KMS-11 (cell line): ENCODE measurements around the gene PAM.

Experiments used
- H2AFZ ChIP-seq: fragments of 200-600 bp; sonication (generic); 2 replicates; pipeline ENCODE4 v1.6.1; 2016; ENCODE audit warnings: antibody characterized with exemption, mixed run types, low read depth
- H3K27ac ChIP-seq: fragments of 200-600 bp; sonication (generic); 2 replicates; pipeline ENCODE4 v1.6.1; 2016; ENCODE audit warnings: mild to moderate bottlenecking, mixed run types
- H3K27me3 ChIP-seq: fragments of 200-600 bp; sonication (generic); 2 replicates; pipeline ENCODE4 v1.6.1; 2017; ENCODE audit warnings: mild to moderate bottlenecking, low read depth, mixed run types, moderate library complexity; ENCODE audit not compliant: insufficient read depth
- H3K36me3 ChIP-seq: fragments of 200-600 bp; sonication (generic); 2 replicates; pipeline ENCODE4 v1.6.1; 2017; ENCODE audit warnings: mild to moderate bottlenecking, mixed run types; ENCODE audit not compliant: insufficient read depth
- H3K4me1 ChIP-seq: fragments of 200-600 bp; sonication (generic); 2 replicates; pipeline ENCODE4 v1.6.1; 2016; ENCODE audit warnings: mild to moderate bottlenecking, low read depth, mixed run types; ENCODE audit not compliant: poor library complexity, severe bottlenecking
- H3K4me2 ChIP-seq: fragments of 200-600 bp; sonication (generic); 2 replicates; pipeline ENCODE4 v1.7.0; 2016; ENCODE audit warnings: mild to moderate bottlenecking, mixed run types
- H3K4me3 ChIP-seq: fragments of 200-600 bp; sonication (generic); IDR thresholded peaks from 2 replicates; pipeline ENCODE4 v1.6.1; 2017; ENCODE audit warnings: low read depth, low read length, mixed read lengths; ENCODE audit not compliant: insufficient read depth
- H3K79me2 ChIP-seq: fragments of 200-600 bp; sonication (generic); 2 replicates; pipeline ENCODE4 v1.6.1; 2016; ENCODE audit warnings: low read depth, mixed run types; ENCODE audit not compliant: insufficient read depth
- H3K9ac ChIP-seq: fragments of 200-600 bp; sonication (generic); 2 replicates; pipeline ENCODE4 v1.6.1; 2016; ENCODE audit warnings: mild to moderate bottlenecking, mixed run types
- H4K20me1 ChIP-seq: fragments of 200-600 bp; sonication (generic); 2 replicates; pipeline ENCODE4 v1.6.1; 2016; ENCODE audit warnings: mild to moderate bottlenecking, mixed run types; ENCODE audit not compliant: insufficient read depth
- TF ChIP-seq, protein P1 (sequence below): fragments of 200-600 bp; sonication (generic); conservative IDR thresholded peaks from 2 replicates; pipeline ENCODE4 v1.6.1; 2017; ENCODE audit warnings: low read depth, mild to moderate bottlenecking, antibody characterized with exemption, low read length, moderate library complexity, mixed read lengths

PAM gene

DNA sequence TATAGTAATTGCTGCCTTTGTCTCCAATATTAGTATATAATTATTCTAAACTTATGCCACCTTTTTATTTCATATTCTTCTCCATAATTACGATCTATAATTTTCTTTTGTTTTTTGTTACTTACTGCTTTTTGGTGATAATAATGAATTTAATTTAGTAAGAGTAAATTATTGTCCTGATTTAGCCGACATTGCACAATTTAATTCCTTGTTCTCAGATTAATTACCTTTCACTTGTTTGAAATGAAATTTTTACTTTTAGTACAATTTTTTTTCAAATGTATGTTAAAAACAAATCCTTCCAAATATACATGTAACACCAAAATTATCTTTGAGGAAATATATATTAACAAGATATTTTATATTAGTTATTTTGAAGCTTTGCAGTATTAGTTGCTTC is 201.5 kb downstream of the PAM start:
- Histone ChIP-seq H3K79me2 (no peaks in the 10 kb centered on the region), H2AFZ (no peak overlapping the region), H3K27me3 (no peaks in the 10 kb centered on the region), H3K4me2 (no peak overlapping the region), H4K20me1 (no peaks in the 10 kb centered on the region), H3K27ac (no peak overlapping the region), H3K4me1 (no peaks in the 10 kb centered on the region), H3K4me3 (no peak overlapping the region), H3K36me3 (no peaks in the 10 kb centered on the region; the same call in 1 of the 2 replicates), H3K9ac (no peak overlapping the region)
- TF ChIP-seq, protein P1, sequence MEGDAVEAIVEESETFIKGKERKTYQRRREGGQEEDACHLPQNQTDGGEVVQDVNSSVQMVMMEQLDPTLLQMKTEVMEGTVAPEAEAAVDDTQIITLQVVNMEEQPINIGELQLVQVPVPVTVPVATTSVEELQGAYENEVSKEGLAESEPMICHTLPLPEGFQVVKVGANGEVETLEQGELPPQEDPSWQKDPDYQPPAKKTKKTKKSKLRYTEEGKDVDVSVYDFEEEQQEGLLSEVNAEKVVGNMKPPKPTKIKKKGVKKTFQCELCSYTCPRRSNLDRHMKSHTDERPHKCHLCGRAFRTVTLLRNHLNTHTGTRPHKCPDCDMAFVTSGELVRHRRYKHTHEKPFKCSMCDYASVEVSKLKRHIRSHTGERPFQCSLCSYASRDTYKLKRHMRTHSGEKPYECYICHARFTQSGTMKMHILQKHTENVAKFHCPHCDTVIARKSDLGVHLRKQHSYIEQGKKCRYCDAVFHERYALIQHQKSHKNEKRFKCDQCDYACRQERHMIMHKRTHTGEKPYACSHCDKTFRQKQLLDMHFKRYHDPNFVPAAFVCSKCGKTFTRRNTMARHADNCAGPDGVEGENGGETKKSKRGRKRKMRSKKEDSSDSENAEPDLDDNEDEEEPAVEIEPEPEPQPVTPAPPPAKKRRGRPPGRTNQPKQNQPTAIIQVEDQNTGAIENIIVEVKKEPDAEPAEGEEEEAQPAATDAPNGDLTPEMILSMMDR, result no peak

DNA sequence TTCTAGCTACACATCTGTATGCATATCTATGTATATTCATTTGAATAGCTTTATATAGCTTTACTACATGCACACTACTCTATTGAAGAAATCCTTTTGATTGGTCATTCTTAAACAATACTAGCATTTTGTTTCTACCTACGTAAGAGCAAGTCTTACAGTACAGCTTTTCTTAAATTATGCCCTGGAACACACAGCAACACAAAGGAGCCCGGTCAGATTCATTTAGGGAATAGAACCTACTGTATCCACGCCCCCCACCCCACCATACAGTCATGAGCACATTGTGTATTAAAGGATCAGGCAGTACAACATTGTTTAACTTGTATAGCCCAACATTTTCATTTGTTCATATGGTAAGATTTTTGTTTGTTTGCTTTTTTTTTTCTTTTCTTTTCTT is 202.0 kb downstream of the PAM start:
- H4K20me1 ChIP-seq, result no peaks in the 10 kb centered on the region
- no peaks in the 10 kb centered on the region for H3K27me3 ChIP-seq
- H3K4me2 ChIP-seq, result no peak overlapping the region
- H3K79me2 ChIP-seq, result no peaks in the 10 kb centered on the region
- H3K27ac ChIP-seq, result no peak overlapping the region
- TF ChIP-seq, protein P1, result no peak
- H3K36me3 ChIP-seq, result no peaks in the 10 kb centered on the region; the same call in 1 of the 2 replicates
- H3K9ac ChIP-seq, result no peak overlapping the region
- H2AFZ ChIP-seq, result no peak overlapping the region
- no peak overlapping the region for H3K4me3 ChIP-seq
- no peaks in the 10 kb centered on the region for H3K4me1 ChIP-seq

DNA sequence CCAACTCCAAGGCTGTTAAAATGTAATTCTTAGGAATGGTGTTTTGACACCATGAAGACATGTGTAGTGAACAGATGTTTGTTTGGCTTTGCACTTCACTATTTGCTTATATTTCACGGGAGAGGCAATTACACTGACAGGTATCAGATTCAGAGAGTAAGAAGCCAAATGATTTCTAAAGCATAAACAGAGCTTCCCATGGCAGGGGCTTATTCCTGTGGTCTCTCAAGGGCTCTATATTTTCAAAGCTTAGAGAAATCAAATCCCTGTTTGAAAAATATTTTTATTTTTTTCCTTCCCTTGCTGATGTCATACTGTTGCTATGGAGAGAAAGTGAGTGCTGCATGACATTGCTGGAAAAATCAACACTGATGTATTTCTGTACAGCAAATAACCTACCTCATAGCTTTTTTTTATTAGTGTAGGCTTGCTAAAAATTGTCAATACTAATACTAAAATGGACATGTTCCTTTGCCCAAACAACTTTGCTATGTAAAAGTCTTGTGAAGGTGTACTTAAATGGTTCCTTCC is 203.4 kb downstream of the PAM start:
- H2AFZ ChIP-seq, result no peak overlapping the region
- no peaks in the 10 kb centered on the region for H3K4me1 ChIP-seq
- no peak overlapping the region for H3K9ac ChIP-seq
- H4K20me1 ChIP-seq, result no peaks in the 10 kb centered on the region
- H3K27ac ChIP-seq, result no peak overlapping the region
- H3K79me2 ChIP-seq, result no peaks in the 10 kb centered on the region
- no peaks in the 10 kb centered on the region; the same call in 1 of the 2 replicates for H3K36me3 ChIP-seq
- H3K27me3 ChIP-seq, result no peaks in the 10 kb centered on the region
- no peak overlapping the region for H3K4me3 ChIP-seq
- H3K4me2 ChIP-seq, result no peak overlapping the region
- TF ChIP-seq, protein P1, result no peak

DNA sequence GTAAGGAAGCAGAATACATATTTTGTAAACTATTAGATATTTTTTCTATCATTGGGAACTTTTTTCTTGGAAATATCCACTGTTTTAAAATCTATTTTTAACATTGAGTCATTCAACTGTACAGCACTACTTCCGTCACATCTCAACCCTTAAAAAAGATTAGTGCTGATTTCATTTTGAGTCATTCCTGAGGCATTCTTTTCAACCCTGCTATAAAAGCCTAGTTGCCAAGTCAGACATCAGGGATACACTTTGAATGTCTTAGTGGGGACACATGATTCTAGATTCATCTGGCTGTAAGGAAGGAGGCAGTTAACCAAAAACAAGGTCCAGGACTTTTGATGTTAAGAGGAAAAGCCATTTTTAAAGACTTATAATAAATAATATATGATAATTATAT is 203.9 kb downstream of the PAM start:
- no peaks in the 10 kb centered on the region for H3K79me2 ChIP-seq
- no peak overlapping the region for H3K4me3 ChIP-seq
- H3K4me1 ChIP-seq, result no peaks in the 10 kb centered on the region
- H3K27ac ChIP-seq, result no peak overlapping the region
- H4K20me1 ChIP-seq, result no peaks in the 10 kb centered on the region
- H3K36me3 ChIP-seq, result no peaks in the 10 kb centered on the region; the same call in 1 of the 2 replicates
- H3K27me3 ChIP-seq, result no peaks in the 10 kb centered on the region
- H3K4me2 ChIP-seq, result no peak overlapping the region
- H2AFZ ChIP-seq, result no peak overlapping the region
- no peak overlapping the region for H3K9ac ChIP-seq
- TF ChIP-seq, protein P1, result no peak
